ENCODE results near the gene GNPTG. TPM values are rescaled to one million over a fixed set of nuclear protein-coding genes. Genes with fewer than 3 reads are reported as not detected.

The GNPTG gene
- total RNA-seq, 1 experiment from 2014 or later, result 54.4 TPM

GRCh38 chr16:1347286-1347855 lies 4.4 kb upstream of the GNPTG start:
- no peak for DNase-seq (ENCODE audit: low read depth)

DNA sequence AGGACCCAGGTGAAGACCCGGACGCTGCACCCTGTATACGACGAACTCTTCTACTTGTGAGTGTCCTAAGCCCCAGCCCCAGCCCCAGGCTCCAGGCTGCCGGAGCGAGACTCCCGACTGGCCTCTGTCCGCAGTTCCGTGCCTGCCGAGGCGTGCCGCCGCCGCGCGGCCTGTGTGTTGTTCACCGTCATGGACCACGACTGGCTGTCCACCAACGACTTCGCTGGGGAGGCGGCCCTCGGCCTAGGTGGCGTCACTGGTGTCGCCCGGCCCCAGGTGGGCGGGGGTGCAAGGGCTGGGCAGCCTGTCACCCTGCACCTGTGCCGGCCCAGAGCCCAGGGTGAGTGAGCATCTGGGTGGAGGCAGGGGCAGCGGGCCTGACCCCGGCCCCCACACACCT lies 3.8 kb upstream of the GNPTG start:
- no peak for DNase-seq (ENCODE audit: low read depth)

DNA sequence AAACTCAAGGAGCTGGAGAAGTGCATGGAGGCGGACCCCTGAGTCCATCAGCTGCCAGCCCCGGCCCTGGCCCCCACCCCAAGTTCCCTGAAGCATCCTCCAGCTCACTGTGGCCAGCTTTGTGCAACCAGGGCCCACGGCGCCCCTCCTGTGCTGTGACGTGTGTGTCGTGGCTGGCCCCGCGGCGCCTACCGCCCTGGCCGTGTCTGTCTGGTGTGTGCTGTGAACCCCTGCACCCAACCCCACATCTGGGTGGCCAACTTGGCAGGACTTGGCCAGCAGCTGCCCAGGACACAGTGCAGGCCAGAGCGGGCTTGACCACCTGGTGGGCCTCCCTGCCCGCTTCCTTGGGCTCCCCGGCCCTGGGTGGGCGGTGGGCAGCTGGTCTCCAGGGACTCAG lies 3.3 kb upstream of the GNPTG start:
- DNase-seq (ENCODE audit: low read depth), result no peak

DNA sequence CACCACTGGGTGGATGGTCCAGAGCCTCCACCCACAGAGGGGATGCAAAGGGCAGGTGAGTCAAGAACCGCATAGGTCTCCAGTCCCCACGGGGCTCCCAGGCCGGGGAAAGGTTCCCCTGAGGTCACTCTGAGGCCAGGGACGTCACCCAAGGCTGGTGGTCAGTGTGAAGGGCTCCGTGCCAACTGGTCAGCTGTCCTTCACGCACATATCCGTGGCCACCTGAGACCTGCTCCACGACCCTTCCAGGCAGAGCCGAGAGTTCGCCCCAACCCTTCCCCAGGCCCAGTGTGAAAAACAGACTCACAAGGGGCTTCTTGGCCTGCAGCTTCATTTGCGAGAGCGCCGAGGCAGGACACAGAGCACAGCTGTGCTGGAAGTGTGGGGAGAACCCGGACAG lies 2.8 kb upstream of the GNPTG start:
- DNase-seq (ENCODE audit: low read depth), result no peak

DNA sequence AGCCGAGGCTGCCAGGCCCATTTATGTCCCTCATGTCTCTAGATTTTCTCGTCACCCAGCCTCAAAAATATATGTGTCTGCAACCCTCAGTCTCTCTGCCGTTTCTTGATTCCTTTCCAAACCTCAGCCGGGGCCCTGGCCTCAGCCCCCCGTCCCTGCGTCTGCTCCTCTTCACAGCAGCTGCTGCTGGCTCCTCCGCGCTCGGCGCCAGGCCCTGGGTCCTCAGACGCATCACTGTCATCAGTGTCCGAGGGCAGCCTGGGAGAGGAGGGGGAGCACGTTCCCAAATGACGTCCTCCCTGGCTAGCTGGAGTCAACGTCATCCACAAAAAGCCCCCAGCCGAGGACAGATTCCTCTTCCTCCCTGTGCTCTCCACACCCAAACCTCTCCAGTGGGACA lies 2.4 kb upstream of the GNPTG start:
- no peak for DNase-seq (ENCODE audit: low read depth)

GRCh38 chr16:1349951-1350350 lies 1.8 kb upstream of the GNPTG start:
- DNase-seq (ENCODE audit: low read depth), result no peak

DNA sequence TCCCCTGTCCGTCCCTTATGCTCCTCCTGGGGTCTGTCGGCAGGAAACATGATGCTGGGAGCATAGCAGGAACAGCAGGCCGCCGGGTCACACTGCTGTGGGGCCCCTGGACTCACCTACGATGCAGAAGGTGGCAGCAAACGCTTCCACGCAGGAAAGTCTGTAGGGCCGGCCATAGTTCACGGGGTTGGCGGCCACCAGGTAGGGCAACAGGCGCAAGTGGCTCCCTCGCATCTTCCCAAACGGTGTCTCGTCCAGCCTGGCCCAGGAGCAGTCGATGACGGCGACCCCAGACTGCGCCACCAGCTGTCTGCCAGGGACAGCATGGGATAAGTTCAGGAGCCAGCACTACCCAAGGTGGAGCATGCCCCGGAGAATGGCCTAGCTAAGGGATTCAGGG lies 1.0 kb upstream of the GNPTG start:
- DNase-seq (ENCODE audit: low read depth), result no peak

DNA sequence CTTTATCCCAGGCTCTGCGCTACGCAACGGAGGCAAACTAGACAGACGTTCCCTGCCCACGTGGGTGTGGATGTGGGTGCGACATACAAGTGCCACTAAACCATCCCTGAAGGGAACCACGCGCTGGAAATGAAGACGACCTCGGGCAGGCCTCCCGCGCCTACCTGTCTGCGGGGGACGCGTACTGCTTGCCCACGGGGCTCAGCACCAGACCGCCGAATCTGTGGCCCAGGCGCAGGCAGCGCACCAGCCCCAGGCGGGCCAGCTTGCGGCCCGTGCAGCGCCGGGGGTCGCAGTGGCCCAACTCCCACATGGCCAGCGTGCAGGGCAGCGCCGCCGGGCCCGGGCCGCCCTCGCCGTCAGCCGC lies 533 bp upstream of the GNPTG start:
- DNase-seq (ENCODE audit: low read depth), result no peak

DNA sequence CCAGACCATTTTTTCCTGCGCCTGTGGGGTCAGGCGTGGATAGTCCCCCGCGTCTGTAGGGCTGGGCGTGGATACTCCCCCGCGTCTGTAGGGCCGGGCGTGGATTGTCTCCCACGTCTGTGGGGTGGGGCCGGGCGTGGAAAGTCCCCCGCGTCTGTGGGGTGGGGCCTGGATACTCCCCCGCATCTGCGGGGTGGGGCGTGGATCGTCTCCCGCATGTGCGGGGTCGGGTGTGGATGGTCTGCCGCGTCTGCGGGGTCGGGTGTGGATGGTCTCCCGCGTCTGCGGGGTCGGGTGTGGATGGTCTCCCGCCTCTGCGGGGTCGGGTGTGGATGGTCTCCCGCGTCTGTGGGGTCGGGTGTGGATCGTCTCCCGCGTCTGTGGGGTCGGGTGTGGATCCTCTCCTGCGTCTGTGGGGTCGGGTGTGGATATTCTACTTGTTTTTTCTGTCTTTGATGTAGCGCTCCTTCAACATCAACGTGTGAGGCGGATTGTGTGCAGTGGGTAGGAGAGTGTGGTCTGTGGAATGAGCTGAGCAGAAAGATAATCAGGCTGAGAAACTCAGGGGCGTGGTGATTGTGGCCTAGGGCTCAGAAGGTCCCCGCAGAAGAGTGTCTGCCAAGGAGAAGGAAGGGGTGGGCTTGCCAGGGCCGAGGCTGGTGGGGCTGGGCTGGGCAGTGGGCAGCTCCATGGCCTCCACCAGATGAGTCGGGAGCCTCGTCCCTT lies 3.2 kb downstream of the GNPTG start:
- DNase-seq (ENCODE audit: low read depth), result no peak

GRCh38 chr16:1355591-1355990 lies 3.9 kb downstream of the GNPTG start:
- no peak for DNase-seq (ENCODE audit: low read depth)

GRCh38 chr16:1356061-1356900 lies 4.5 kb downstream of the GNPTG start:
- no peak for DNase-seq (ENCODE audit: low read depth)

GRCh38 chr16:1357906-1358566 lies 6.3 kb downstream of the GNPTG start:
- DNase-seq (ENCODE audit: low read depth), result no peak

DNA sequence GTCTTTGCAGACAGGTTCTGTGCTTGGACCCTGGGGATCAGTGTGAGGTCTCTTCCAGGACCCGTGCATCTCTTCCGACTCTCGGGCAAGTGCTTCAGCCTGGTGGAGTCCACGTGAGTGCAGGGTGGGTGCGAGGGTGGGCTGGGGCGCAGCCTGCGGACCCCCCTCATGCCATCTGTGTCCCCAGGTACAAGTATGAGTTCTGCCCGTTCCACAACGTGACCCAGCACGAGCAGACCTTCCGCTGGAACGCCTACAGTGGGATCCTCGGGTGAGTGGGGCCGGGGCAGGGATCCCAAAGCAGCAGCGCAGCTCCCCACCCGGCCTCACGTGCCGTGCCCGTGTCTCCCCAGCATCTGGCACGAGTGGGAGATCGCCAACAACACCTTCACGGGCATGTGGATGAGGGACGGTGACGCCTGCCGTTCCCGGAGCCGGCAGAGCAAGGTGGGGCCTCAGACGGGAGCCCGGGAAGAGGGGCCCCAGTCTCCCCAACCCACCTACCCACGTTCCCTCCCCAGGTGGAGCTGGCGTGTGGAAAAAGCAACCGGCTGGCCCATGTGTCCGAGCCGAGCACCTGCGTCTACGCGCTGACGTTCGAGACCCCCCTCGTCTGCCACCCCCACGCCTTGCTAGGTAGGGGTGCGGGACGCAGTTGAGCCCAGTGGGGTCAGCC lies 10.1 kb downstream of the GNPTG start:
- DNase-seq (ENCODE audit: low read depth), result no peak

GRCh38 chr16:1362807-1363206 lies 11.1 kb downstream of the GNPTG start:
- DNase-seq (ENCODE audit: low read depth), result no peak

GRCh38 chr16:1363501-1364041 lies 11.8 kb downstream of the GNPTG start:
- DNase-seq (ENCODE audit: low read depth), result peak; percentile 17

- no peak for DNase-seq (ENCODE audit: low read depth)
Measured at GRCh38 chr16:1364510-1364909, 12.8 kb downstream of the GNPTG start.

DNA sequence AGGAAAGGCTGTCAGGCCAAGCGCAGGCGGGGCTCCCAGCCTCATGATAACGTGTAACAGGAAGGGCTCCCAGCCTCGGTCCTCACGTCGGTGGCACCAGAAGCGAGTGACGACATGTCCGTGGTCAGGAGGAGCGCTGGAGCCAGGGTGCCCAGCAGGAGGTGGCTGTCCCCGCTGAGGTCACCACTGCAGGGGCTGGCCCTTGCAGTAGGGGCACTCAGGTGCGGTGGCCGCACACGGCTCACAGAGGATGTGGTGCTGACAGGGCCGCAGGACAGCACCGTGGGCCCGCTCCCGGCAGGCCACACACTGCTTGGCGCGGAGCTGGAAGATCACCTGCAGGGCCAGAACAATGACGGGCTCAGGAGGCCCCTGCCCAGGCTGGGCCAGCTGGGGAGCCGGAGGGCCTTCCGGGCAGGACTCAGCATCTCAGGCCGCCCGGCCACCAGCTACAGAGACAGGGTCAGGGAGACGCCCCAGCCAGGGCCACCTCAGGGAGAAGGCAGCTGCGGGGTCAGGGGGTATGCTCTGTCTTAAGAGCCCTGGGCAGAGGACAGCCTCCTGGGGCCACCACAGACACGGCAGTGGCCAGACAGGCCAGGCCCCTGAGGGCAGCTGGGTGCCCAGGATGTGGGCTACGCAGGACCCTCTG lies 14.5 kb downstream of the GNPTG start:
- DNase-seq (ENCODE audit: low read depth), result no peak

DNA sequence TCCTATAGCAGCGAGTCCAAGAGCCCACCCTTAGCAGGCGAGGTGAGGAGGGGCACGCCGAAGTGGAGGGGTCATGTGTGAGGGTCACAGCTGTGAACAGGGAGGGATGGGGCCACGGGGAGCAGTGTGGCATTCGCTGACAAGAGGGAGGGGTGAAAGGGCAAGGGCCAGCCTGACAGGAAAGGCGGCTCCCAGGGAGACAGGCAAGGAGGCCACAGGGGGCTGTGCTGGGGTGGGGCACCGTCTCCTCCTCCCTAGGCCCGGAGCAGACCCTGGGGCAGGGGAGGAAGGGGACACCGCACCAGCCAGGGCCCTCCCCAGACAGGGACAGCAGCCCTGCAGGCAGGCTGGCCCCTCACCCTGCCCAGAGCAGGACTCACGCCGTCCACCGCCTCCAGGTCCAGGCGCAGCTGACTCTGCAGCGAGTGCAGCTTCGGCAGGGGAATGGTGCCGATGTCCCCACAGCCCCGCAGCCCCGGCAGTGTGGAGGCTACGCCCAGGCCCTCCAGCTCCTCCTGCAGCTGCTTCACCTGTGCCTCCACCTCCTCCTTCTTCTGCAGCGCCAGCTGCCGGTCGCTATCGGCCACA lies 15.1 kb downstream of the GNPTG start:
- no peak for DNase-seq (ENCODE audit: low read depth)

- no peak for DNase-seq (ENCODE audit: low read depth)
Measured at GRCh38 chr16:1367486-1368174, 15.9 kb downstream of the GNPTG start.

Measured in LHCN-M2 (cell line).